ENCODE results near the gene PPP2R2B. TPM values are rescaled to one million over a fixed set of nuclear protein-coding genes. Genes with fewer than 3 reads are reported as not detected.

Gene PPP2R2B
- polyA plus RNA-seq, 1 donor (not counting 4 experiments of a cell fraction or from before 2014, with no cell fraction given) = 0.33 TPM

- Histone ChIP-seq H2AFZ (ENCODE audit: control insufficient read depth, low read length) (no peak overlapping the region), H3K9me1 (ENCODE audit: control insufficient read depth, extremely low read depth, insufficient read depth, low read length) (no peaks in the 10 kb centered on the region), H3K4me3 (ENCODE audit: control insufficient read depth in 2 of 3, extremely low read depth in 1 of 3, insufficient read depth in 2 of 3, low read depth in 1 of 3, low read length in 3 of 3) (no peak overlapping the region), H3K9ac (ENCODE audit: control insufficient read depth, extremely low read depth, insufficient read depth, low read length) (no peak overlapping the region), H3K36me3 (ENCODE audit: control insufficient read depth in 2 of 2, extremely low read depth in 1 of 2, insufficient read depth in 2 of 2, low read length in 2 of 2) (no peaks in the 10 kb centered on the region), H3K27ac (ENCODE audit: control insufficient read depth, insufficient read depth, low read length) (no peak overlapping the region), H3K4me2 (ENCODE audit: control insufficient read depth, extremely low read depth, insufficient read depth, low read depth, low read length) (no peak overlapping the region), H3K27me3 (ENCODE audit: control insufficient read depth, extremely low read depth, insufficient read depth, low read length) (no peaks in the 10 kb centered on the region), H3K4me1 (ENCODE audit: control insufficient read depth, extremely low read depth, insufficient read depth, low read length) (no peaks in the 10 kb centered on the region), H3K9me3 (ENCODE audit: control insufficient read depth, low read depth, low read length) (no peaks in the 10 kb centered on the region), H3K79me2 (ENCODE audit: control insufficient read depth, insufficient read depth, low read length) (no peaks in the 10 kb centered on the region), H4K20me1 (ENCODE audit: control insufficient read depth, extremely low read depth, insufficient read depth, low read length) (no peaks in the 10 kb centered on the region)
- FAIRE-seq = no peak
- DNase-seq (ENCODE audit: low read depth, low spot score) = no peak
- no peak for TF ChIP-seq CTCF (optimal IDR thresholded peaks at IDR 0.05 in 1 of 3, IDR thresholded peaks at IDR 0.05 in 1 of 3, conservative IDR thresholded peaks at IDR 0.05 in 1 of 3; ENCODE audit: extremely low read depth in 1 of 3, insufficient read depth in 2 of 3, low read length in 3 of 3)
- TF ChIP-seq EZH2 (IDR thresholded peaks at IDR 0.05; ENCODE audit: low read length) = no peak
- dilution Hi-C loops (cut with MboI; ENCODE audit: extremely low pct_ligation_motif_present, low sequenced_read_pairs) = no loop called here
Observed at GRCh38 chr5:146860213-146860893, 18.2 kb downstream of the PPP2R2B start.

- H3K9ac ChIP-seq (ENCODE audit: control insufficient read depth, extremely low read depth, insufficient read depth, low read length) = no peak overlapping the region
- H4K20me1 ChIP-seq (ENCODE audit: control insufficient read depth, extremely low read depth, insufficient read depth, low read length) = no peaks in the 10 kb centered on the region
- dilution Hi-C loops (cut with MboI; ENCODE audit: extremely low pct_ligation_motif_present, low sequenced_read_pairs) = no loop called here
- H3K79me2 ChIP-seq (ENCODE audit: control insufficient read depth, insufficient read depth, low read length) = no peaks in the 10 kb centered on the region
- H3K36me3 ChIP-seq (ENCODE audit: control insufficient read depth in 2 of 2, extremely low read depth in 1 of 2, insufficient read depth in 2 of 2, low read length in 2 of 2) = no peaks in the 10 kb centered on the region
- FAIRE-seq = no peak
- no peak overlapping the region for H3K27ac ChIP-seq (ENCODE audit: control insufficient read depth, insufficient read depth, low read length)
- no peak overlapping the region for H2AFZ ChIP-seq (ENCODE audit: control insufficient read depth, low read length)
- no peak overlapping the region for H3K4me3 ChIP-seq (ENCODE audit: control insufficient read depth in 2 of 3, extremely low read depth in 1 of 3, insufficient read depth in 2 of 3, low read depth in 1 of 3, low read length in 3 of 3)
- no peak for TF ChIP-seq EZH2 (IDR thresholded peaks at IDR 0.05; ENCODE audit: low read length)
- TF ChIP-seq CTCF (optimal IDR thresholded peaks at IDR 0.05 in 1 of 3, IDR thresholded peaks at IDR 0.05 in 1 of 3, conservative IDR thresholded peaks at IDR 0.05 in 1 of 3; ENCODE audit: extremely low read depth in 1 of 3, insufficient read depth in 2 of 3, low read length in 3 of 3) = no peak
- no peaks in the 10 kb centered on the region for H3K27me3 ChIP-seq (ENCODE audit: control insufficient read depth, extremely low read depth, insufficient read depth, low read length)
- H3K4me2 ChIP-seq (ENCODE audit: control insufficient read depth, extremely low read depth, insufficient read depth, low read depth, low read length) = no peak overlapping the region
- H3K9me3 ChIP-seq (ENCODE audit: control insufficient read depth, low read depth, low read length) = no peaks in the 10 kb centered on the region
- H3K4me1 ChIP-seq (ENCODE audit: control insufficient read depth, extremely low read depth, insufficient read depth, low read length) = no peaks in the 10 kb centered on the region
- no peaks in the 10 kb centered on the region for H3K9me1 ChIP-seq (ENCODE audit: control insufficient read depth, extremely low read depth, insufficient read depth, low read length)
- no peak for DNase-seq (ENCODE audit: low read depth, low spot score)
Observed at GRCh38 chr5:146852089-146852488, 26.5 kb downstream of the PPP2R2B start.
